Esophagus squamous epithelium (tissue), 5 donors: ENCODE measurements around the gene TMUB1. TPM values are rescaled to one million over a fixed set of nuclear protein-coding genes. Genes with fewer than 3 reads are reported as not detected.

ENCODE experiments used
- DNase-seq: peaks from one replicate; lab custom pipeline; 2025; lab: John Stamatoyannopoulos, UW
- H3K27ac ChIP-seq, 4 donors: fragments of 200-600 bp; sonication (generic); one replicate each; pipeline ENCODE4 v1.5.1; 2016 to 2019; ENCODE audit warnings: mild to moderate bottlenecking in 1 of 4
- H3K27me3 ChIP-seq, 4 donors: fragments of 200-600 bp; sonication (generic); 1 replicate in 3 of 4; 2 replicates in 1 of 4; pipeline versions ENCODE4 v1.5.1 to v1.6.0; 2017 to 2021; ENCODE audit warnings: antibody characterized with exemption in 1 of 4
- H3K36me3 ChIP-seq, 3 donors: fragments of 200-600 bp; sonication (generic); one replicate each; pipeline ENCODE4 v1.5.1; 2016 to 2019
- H3K4me1 ChIP-seq, 3 donors: fragments of 200-600 bp; sonication (generic); one replicate each; pipeline ENCODE4 v1.5.1; 2017 to 2019
- H3K4me3 ChIP-seq, 4 donors: fragments of 200-600 bp; sonication (generic); 1 replicate in 3 of 4; 2 replicates in 1 of 4; pipeline ENCODE4 v1.5.1; 2016 to 2019; ENCODE audit warnings: mild to moderate bottlenecking in 2 of 4, moderate library complexity in 1 of 4
- H3K9me3 ChIP-seq, 3 donors: fragments of 200-600 bp; sonication (generic); one replicate each; pipeline ENCODE4 v1.5.1; 2016 to 2019
- CTCF ChIP-seq, 6 experiments: fragments of 450-650 bp in 4 of 6; fragments of 200-600 bp in 2 of 6; sonication (generic) in 2 of 6; IDR thresholded peaks; one replicate each; pipeline ENCODE4 v1.5.1; 2016 to 2019; ENCODE audit warnings: antibody characterized with exemption in 6 of 6, mild to moderate bottlenecking in 4 of 6, moderate library complexity in 4 of 6
- POLR2A ChIP-seq, 4 donors: fragments of 450-650 bp; IDR thresholded peaks; one replicate each; pipeline ENCODE4 v1.6.1; 2017; ENCODE audit warnings: antibody characterized with exemption in 4 of 4, mild to moderate bottlenecking in 4 of 4, moderate library complexity in 3 of 4
- WGBS, 2 donors: methylation state at CpG; one replicate each; pipeline ENCODE4 v1.1.5; 2018; 5-methylcytosine and 5-hydroxymethylcytosine counted together
- intact Hi-C: fragments of 100-400 bp; cut with DNase I; formaldehyde crosslinking; loops from one replicate; pipeline ENCODE4 v1.15.0; 2022
- total RNA-seq, 4 donors: library from RNA; depleted of rRNA; stranded (reverse); fragments of >200 nt; gene quantifications; one replicate each; pipeline ENCODE4 v1.1.0, GENCODE V29; 2016
- donor health status: DM: yes; HTN: yes; CAD: no.

Gene TMUB1
- total RNA-seq, 4 donors from 2014 or later: 28.4 to 51.0 (median 35.2) TPM

GRCh38 chr7:151056283-151056665 is 27.0 kb downstream of the TMUB1 start:
- no peak overlapping the region for H3K27ac ChIP-seq
- H3K27me3 ChIP-seq: peaks cover 0 to 4% (median 0%) of the 10 kb centered on the region in 4 donors
- H3K9me3 ChIP-seq: no peaks in the 10 kb centered on the region
- TF ChIP-seq CTCF (IDR thresholded peaks at IDR 0.05): no peak
- TF ChIP-seq POLR2A (IDR thresholded peaks at IDR 0.05): no peak
- intact Hi-C loops: no loop called here
- peaks cover 27 to 43% (median 43%) of the 10 kb centered on the region in 3 donors for H3K4me1 ChIP-seq
- no peak overlapping the region for H3K4me3 ChIP-seq
- WGBS, 2 donors: 86 to 97% methylated on average over 4 to 6 of the region's 6 CpGs
- DNase-seq: no peak
- peaks cover 0 to 16% (median 0%) of the 10 kb centered on the region in 3 donors for H3K36me3 ChIP-seq

GRCh38 chr7:151053751-151054150 is 29.5 kb downstream of the TMUB1 start:
- Histone ChIP-seq H3K9me3 (no peaks in the 10 kb centered on the region), H3K27me3 (peaks cover 0 to 19% (median 0%) of the 10 kb centered on the region in 4 donors), H3K4me1 (peaks cover 18 to 30% (median 29%) of the 10 kb centered on the region in 3 donors), H3K27ac (no peak overlapping the region), H3K4me3 (no peak overlapping the region), H3K36me3 (peaks cover 0 to 16% (median 0%) of the 10 kb centered on the region in 3 donors)
- TF ChIP-seq POLR2A (IDR thresholded peaks at IDR 0.05) (no peak), CTCF (IDR thresholded peaks at IDR 0.05) (no peak)
- WGBS, 2 donors: 88 to 89% methylated on average over 5 to 8 of the region's 8 CpGs
- DNase-seq: no peak
- intact Hi-C loops: no loop called here

- 81 to 90% methylated on average over 2 of the region's 4 CpGs for WGBS, 2 donors
- Histone ChIP-seq H3K27me3 (peaks cover 0 to 19% (median 0%) of the 10 kb centered on the region in 4 donors), H3K9me3 (no peaks in the 10 kb centered on the region), H3K36me3 (peaks cover 0 to 16% (median 0%) of the 10 kb centered on the region in 3 donors), H3K27ac (no peak overlapping the region), H3K4me1 (peaks cover 14 to 24% (median 23%) of the 10 kb centered on the region in 3 donors), H3K4me3 (no peak overlapping the region)
- TF ChIP-seq POLR2A (IDR thresholded peaks at IDR 0.05): no peak
- TF ChIP-seq CTCF (IDR thresholded peaks at IDR 0.05): no peak
- intact Hi-C loops: no loop called here
- DNase-seq: no peak
Observed at GRCh38 chr7:151053096-151053495, 30.2 kb downstream of the TMUB1 start.

- TF ChIP-seq POLR2A (IDR thresholded peaks at IDR 0.05) (no peak), CTCF (IDR thresholded peaks at IDR 0.05) (no peak)
- Histone ChIP-seq H3K9me3 (no peaks in the 10 kb centered on the region), H3K4me3 (peak overlapping the region in 2 of 4 donors; percentile 5 to 41), H3K27me3 (peaks cover 0 to 19% (median 0%) of the 10 kb centered on the region in 4 donors), H3K36me3 (peaks cover 0 to 17% (median 0%) of the 10 kb centered on the region in 3 donors), H3K27ac (no peak overlapping the region), H3K4me1 (peaks cover 10 to 24% (median 11%) of the 10 kb centered on the region in 3 donors)
- intact Hi-C loops: no loop called here
- WGBS, 2 donors: 0 to 38% methylated on average over 3 to 10 of the region's 50 CpGs
- no peak for DNase-seq
Observed at GRCh38 chr7:151051108-151051507, 32.2 kb downstream of the TMUB1 start.

GRCh38 chr7:151048911-151049463 is 34.3 kb downstream of the TMUB1 start:
- H3K9me3 ChIP-seq: no peaks in the 10 kb centered on the region
- DNase-seq: no peak
- H3K4me1 ChIP-seq: peaks cover 10 to 24% (median 11%) of the 10 kb centered on the region in 3 donors
- TF ChIP-seq CTCF (IDR thresholded peaks at IDR 0.05) (no peak), POLR2A (IDR thresholded peaks at IDR 0.05) (no peak)
- peaks cover 0 to 31% (median 0%) of the 10 kb centered on the region in 3 donors for H3K36me3 ChIP-seq
- H3K27ac ChIP-seq: no peak overlapping the region
- H3K27me3 ChIP-seq: peaks cover 0 to 19% (median 0%) of the 10 kb centered on the region in 4 donors
- no peak overlapping the region for H3K4me3 ChIP-seq
- WGBS, 2 donors: 87 to 93% methylated on average over 18 of the region's 38 CpGs
- intact Hi-C loops: no loop called here
